Panc1 (cell line): ENCODE results near the gene RBBP6.

Experiments used
- CTCF ChIP-seq: fragments of 450-650 bp; IDR thresholded peaks from 2 replicates; pipeline ENCODE4 v1.5.1; 2017; ENCODE audit warnings: mild to moderate bottlenecking
- POLR2AphosphoS5 ChIP-seq: IDR thresholded peaks from 2 replicates; pipeline ENCODE4 v1.6.1; 2012; ENCODE audit warnings: mild to moderate bottlenecking, low read depth, low read length, moderate library complexity
- SIN3A ChIP-seq: IDR thresholded peaks from 2 replicates; pipeline ENCODE4 v1.6.1; 2012; ENCODE audit warnings: low read depth, mild to moderate bottlenecking, low read length, moderate library complexity, borderline replicate concordance; ENCODE audit not compliant: insufficient read depth
- TCF7L2 ChIP-seq: IDR thresholded peaks from 2 replicates; pipeline ENCODE4 v1.6.1; 2011; ENCODE audit warnings: mild to moderate bottlenecking, low read depth, low read length, inconsistent platforms

GRCh38 chr16:24572069-24572468, 32.7 kb downstream of the RBBP6 start:
- TF ChIP-seq CTCF = no peak
- TF ChIP-seq POLR2AphosphoS5 = no peak
- no peak for TF ChIP-seq SIN3A
- TF ChIP-seq TCF7L2 = no peak
